ENCODE data around the gene TET3. TPM values are rescaled to one million over a fixed set of nuclear protein-coding genes. Genes with fewer than 3 reads are reported as not detected.
A peak's percentile ranks its signal among the peaks of the same experiment; 100 is the strongest.

The TET3 gene
- total RNA-seq, 1 experiment from 2014 or later: 23.3 TPM

DNA sequence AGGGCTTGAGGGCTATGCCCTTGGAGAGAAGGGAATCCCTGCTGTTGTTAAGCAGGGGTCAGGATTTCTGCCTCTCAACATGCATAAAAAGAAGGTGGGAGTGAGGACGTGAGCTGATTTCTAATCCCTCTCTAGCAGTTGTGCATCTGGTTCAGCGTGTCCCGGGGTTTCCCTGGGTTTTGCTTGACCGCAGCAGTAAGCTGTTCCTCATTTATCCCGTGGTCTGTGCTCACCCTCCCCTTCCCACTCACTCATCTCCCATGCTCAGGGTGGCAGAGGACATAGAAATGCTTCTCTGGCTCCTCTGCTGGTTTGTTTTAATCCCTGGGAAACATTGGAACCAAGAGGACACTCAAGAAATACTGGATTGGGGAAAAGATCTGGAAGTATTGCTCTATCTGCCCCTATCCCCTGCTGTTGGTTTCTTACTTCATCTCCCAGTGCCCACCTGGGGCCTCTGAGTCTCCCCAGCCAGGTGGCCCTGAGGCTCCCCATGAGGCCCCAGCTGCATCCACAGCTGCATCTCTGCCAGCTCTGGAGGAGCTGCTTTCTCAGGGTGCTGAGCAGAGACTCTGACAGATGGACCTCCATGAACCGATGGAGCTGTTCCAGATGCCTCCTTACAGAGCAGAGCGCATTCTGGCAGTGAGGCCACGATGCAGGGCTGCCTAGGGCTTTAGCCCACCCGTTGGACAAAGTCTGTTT lies 36.1 kb downstream of the TET3 start:
- no peaks in the 10 kb centered on the region for H3K9me3 Mint-ChIP-seq (ENCODE audit: low read depth, unreplicated experiment)
- TF ChIP-seq, protein P1, sequence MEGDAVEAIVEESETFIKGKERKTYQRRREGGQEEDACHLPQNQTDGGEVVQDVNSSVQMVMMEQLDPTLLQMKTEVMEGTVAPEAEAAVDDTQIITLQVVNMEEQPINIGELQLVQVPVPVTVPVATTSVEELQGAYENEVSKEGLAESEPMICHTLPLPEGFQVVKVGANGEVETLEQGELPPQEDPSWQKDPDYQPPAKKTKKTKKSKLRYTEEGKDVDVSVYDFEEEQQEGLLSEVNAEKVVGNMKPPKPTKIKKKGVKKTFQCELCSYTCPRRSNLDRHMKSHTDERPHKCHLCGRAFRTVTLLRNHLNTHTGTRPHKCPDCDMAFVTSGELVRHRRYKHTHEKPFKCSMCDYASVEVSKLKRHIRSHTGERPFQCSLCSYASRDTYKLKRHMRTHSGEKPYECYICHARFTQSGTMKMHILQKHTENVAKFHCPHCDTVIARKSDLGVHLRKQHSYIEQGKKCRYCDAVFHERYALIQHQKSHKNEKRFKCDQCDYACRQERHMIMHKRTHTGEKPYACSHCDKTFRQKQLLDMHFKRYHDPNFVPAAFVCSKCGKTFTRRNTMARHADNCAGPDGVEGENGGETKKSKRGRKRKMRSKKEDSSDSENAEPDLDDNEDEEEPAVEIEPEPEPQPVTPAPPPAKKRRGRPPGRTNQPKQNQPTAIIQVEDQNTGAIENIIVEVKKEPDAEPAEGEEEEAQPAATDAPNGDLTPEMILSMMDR (IDR thresholded peaks at IDR 0.05; ENCODE audit: unreplicated experiment): no peak
- no peak for DNase-seq
- H3K36me3 Mint-ChIP-seq (ENCODE audit: insufficient read depth, unreplicated experiment): peaks cover 3% of the 10 kb centered on the region
- H3K4me3 Mint-ChIP-seq (ENCODE audit: low read depth, unreplicated experiment): no peak overlapping the region
- intact Hi-C loops (cut with micrococcal nuclease; ENCODE audit: unreplicated experiment): no loop called here
- CTCF ChIA-PET: no interaction called here
- H3K27me3 Mint-ChIP-seq (ENCODE audit: unreplicated experiment): no peaks in the 10 kb centered on the region
- BruUV-seq (replicated peaks): no TSS peak
- H3K27ac Mint-ChIP-seq (ENCODE audit: unreplicated experiment): no peak overlapping the region
- H3K4me1 Mint-ChIP-seq (ENCODE audit: low read depth, unreplicated experiment): no peaks in the 10 kb centered on the region

DNA sequence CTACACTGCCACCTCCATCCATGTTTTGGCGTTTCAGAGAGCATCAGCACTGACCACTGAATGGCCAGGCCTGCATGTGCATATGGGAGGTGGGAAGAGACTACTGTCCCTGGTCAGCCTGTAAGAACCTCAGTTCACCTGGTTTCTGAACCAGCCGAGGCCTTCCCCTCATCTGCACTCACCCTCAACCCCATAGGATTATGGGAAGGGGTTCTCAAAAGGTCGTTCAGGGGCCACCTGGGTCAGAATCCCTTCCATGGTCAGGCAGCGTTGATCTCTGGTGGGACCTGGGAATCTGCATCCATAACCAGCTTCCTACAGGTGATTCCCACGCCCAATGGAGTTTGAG lies 36.7 kb downstream of the TET3 start:
- H3K27me3 Mint-ChIP-seq (ENCODE audit: unreplicated experiment): no peaks in the 10 kb centered on the region
- no peak overlapping the region for H3K4me3 Mint-ChIP-seq (ENCODE audit: low read depth, unreplicated experiment)
- peaks cover 3% of the 10 kb centered on the region for H3K36me3 Mint-ChIP-seq (ENCODE audit: insufficient read depth, unreplicated experiment)
- TF ChIP-seq, protein P1 (IDR thresholded peaks at IDR 0.05; ENCODE audit: unreplicated experiment): no peak
- no peak for DNase-seq
- no peaks in the 10 kb centered on the region for H3K4me1 Mint-ChIP-seq (ENCODE audit: low read depth, unreplicated experiment)
- H3K9me3 Mint-ChIP-seq (ENCODE audit: low read depth, unreplicated experiment): no peaks in the 10 kb centered on the region
- CTCF ChIA-PET: no interaction called here
- no peak overlapping the region for H3K27ac Mint-ChIP-seq (ENCODE audit: unreplicated experiment)
- BruUV-seq (replicated peaks): no TSS peak
- intact Hi-C loops (cut with micrococcal nuclease; ENCODE audit: unreplicated experiment): no loop called here

DNA sequence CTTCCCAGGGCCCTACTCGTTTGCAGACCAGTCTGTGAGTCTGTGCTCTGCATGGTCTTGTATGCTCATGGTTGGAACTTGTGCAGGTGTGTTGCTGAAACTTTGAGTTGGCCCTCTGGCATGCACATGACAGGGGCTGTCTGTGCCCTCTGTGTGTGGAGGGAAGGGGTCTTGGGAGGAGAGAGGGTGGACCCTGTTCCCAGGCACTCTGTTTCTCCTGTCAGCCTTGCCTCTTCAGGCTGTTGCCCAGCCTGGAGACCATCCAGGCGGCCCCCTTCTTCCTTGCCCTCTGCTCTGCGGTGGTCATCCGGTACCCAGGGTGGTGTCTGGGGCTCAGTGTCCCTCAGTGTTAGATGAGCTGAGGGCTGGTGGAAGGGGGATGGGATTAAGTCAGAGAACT lies 39.5 kb downstream of the TET3 start:
- TF ChIP-seq, protein P1 (IDR thresholded peaks at IDR 0.05; ENCODE audit: unreplicated experiment): no peak
- H3K4me1 Mint-ChIP-seq (ENCODE audit: low read depth, unreplicated experiment): peaks cover 6% of the 10 kb centered on the region
- H3K4me3 Mint-ChIP-seq (ENCODE audit: low read depth, unreplicated experiment): no peak overlapping the region
- H3K27ac Mint-ChIP-seq (ENCODE audit: unreplicated experiment): peak overlapping the region; percentile 38
- intact Hi-C loops (cut with micrococcal nuclease; ENCODE audit: unreplicated experiment): no loop called here
- no TSS peak for BruUV-seq (replicated peaks)
- no peak for DNase-seq
- CTCF ChIA-PET: no interaction called here
- H3K36me3 Mint-ChIP-seq (ENCODE audit: insufficient read depth, unreplicated experiment): no peaks in the 10 kb centered on the region
- H3K9me3 Mint-ChIP-seq (ENCODE audit: low read depth, unreplicated experiment): no peaks in the 10 kb centered on the region
- no peaks in the 10 kb centered on the region for H3K27me3 Mint-ChIP-seq (ENCODE audit: unreplicated experiment)

DNA sequence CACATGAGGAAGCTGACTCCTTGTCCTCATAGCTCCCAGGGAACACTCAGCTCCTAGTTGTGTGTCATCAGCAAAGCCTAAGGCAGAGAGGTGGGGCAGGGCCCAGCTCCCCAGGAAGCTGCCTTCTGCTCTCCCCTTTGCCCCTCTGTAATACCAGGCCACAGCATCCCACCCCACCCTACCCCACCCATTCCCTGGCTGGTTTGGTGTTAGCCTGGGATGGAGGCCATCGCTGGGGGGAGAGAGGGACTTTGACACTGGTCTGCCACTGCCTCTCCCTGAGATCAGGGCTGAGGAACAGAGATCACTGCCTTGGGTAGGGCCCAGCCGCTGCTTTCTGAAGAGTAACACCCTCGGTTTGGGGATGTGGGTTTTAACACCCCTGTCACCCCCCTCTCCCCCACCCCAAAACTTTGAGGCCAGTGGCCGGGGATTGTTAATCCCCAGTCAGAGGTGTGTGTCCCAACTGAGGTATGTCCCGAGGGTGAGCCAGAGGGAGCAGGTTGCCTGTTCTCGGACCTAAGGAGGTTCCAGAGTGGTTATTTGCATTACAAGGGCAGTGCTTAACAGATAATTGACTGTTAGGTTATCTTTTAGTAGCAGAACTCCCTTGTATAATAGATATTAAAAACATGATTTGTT lies 41.4 kb downstream of the TET3 start:
- no peak overlapping the region for H3K4me3 Mint-ChIP-seq (ENCODE audit: low read depth, unreplicated experiment)
- no peak overlapping the region for H3K27ac Mint-ChIP-seq (ENCODE audit: unreplicated experiment)
- CTCF ChIA-PET: interaction anchor here (0.6 kb wide), 1 partner anchor 94 kb away, joined by 4 read pairs; no protein-coding TSS in a partner anchor
- H3K36me3 Mint-ChIP-seq (ENCODE audit: insufficient read depth, unreplicated experiment): no peaks in the 10 kb centered on the region
- TF ChIP-seq, protein P1 (IDR thresholded peaks at IDR 0.05; ENCODE audit: unreplicated experiment): no peak
- DNase-seq: no peak
- intact Hi-C loops (cut with micrococcal nuclease; ENCODE audit: unreplicated experiment): no loop called here
- no TSS peak for BruUV-seq (replicated peaks)
- peaks cover 6% of the 10 kb centered on the region for H3K4me1 Mint-ChIP-seq (ENCODE audit: low read depth, unreplicated experiment)
- no peaks in the 10 kb centered on the region for H3K27me3 Mint-ChIP-seq (ENCODE audit: unreplicated experiment)
- H3K9me3 Mint-ChIP-seq (ENCODE audit: low read depth, unreplicated experiment): no peaks in the 10 kb centered on the region

Data from Calu3 (cell line).